Liver (tissue), 9 donors: ENCODE data around the gene TBCD. TPM values are rescaled to one million over a fixed set of nuclear protein-coding genes. Genes with fewer than 3 reads are reported as not detected.

Experiments
- DNase-seq: peaks from one replicate; pipeline ENCODE4 v3.0.0-alpha.2; 2017; ENCODE audit warnings: low spot score
- H3K27ac ChIP-seq, 2 donors: one replicate each; pipeline ENCODE4 v1.7.0; 2013; ENCODE audit warnings: inconsistent platforms in 2 of 2, low read length in 2 of 2, control low read depth in 1 of 2, low read depth in 1 of 2, mild to moderate bottlenecking in 1 of 2
- H3K27me3 ChIP-seq, 4 donors: one replicate each; pipeline versions ENCODE4 v1.6.1 to v1.7.0; 2013; ENCODE audit warnings: low read length in 3 of 4, inconsistent platforms in 1 of 4, mild to moderate bottlenecking in 1 of 4, moderate library complexity in 1 of 4; ENCODE audit not compliant: control insufficient read depth in 4 of 4, insufficient read depth in 4 of 4
- H3K36me3 ChIP-seq, 4 donors: one replicate each; pipeline versions ENCODE4 v1.6.1 to v1.7.0; 2013; ENCODE audit warnings: low read length in 3 of 4, mild to moderate bottlenecking in 3 of 4, low read depth in 1 of 4, moderate library complexity in 1 of 4; ENCODE audit not compliant: control insufficient read depth in 4 of 4, insufficient read depth in 3 of 4
- H3K4me1 ChIP-seq, 4 donors: one replicate each; pipeline versions ENCODE4 v1.6.1 to v1.7.0; 2013; ENCODE audit warnings: low read length in 3 of 4, mild to moderate bottlenecking in 3 of 4, moderate library complexity in 1 of 4; ENCODE audit not compliant: control insufficient read depth in 4 of 4, insufficient read depth in 4 of 4
- H3K4me3 ChIP-seq, 3 donors: one replicate each; pipeline versions ENCODE4 v1.6.1 to v1.7.0; 2013; ENCODE audit warnings: low read length in 3 of 3, control low read depth in 1 of 3, low read depth in 1 of 3, mild to moderate bottlenecking in 1 of 3
- H3K9ac ChIP-seq, 2 donors: one replicate each; pipeline ENCODE4 v1.7.0; 2013; ENCODE audit warnings: low read length in 2 of 2, mild to moderate bottlenecking in 2 of 2, moderate library complexity in 2 of 2, control low read depth in 1 of 2, low read depth in 1 of 2
- H3K9me3 ChIP-seq, 4 donors: one replicate each; pipeline versions ENCODE4 v1.6.1 to v1.7.0; 2013; ENCODE audit warnings: low read length in 3 of 4; ENCODE audit not compliant: control insufficient read depth in 4 of 4
- ATF3 ChIP-seq: IDR thresholded peaks from 2 replicates; pipeline ENCODE4 v1.6.1; 2016; ENCODE audit warnings: antibody characterized with exemption
- CTCF ChIP-seq: fragments of 150-350 bp; IDR thresholded peaks from 2 replicates; pipeline ENCODE4 v1.5.1; 2017; ENCODE audit warnings: improper control_type of control experiment, low read depth, low read length; ENCODE audit not compliant: missing input control
- EGR1 ChIP-seq, 2 donors: IDR thresholded peaks; 2 replicates each; pipeline ENCODE4 v1.6.1; 2016 to 2018; ENCODE audit warnings: antibody characterized with exemption in 2 of 2, low read depth in 2 of 2
- FOXA1 ChIP-seq: IDR thresholded peaks from 2 replicates; pipeline ENCODE4 v1.6.1; 2016; ENCODE audit warnings: antibody characterized with exemption
- FOXA2 ChIP-seq: IDR thresholded peaks from 2 replicates; pipeline ENCODE4 v1.6.1; 2016; ENCODE audit warnings: antibody characterized with exemption
- GABPA ChIP-seq, 2 donors: IDR thresholded peaks in 1 of 2; conservative IDR thresholded peaks in 1 of 2; 2 replicates each; pipeline ENCODE4 v1.6.1; 2016; ENCODE audit warnings: antibody characterized with exemption in 2 of 2, mild to moderate bottlenecking in 1 of 2, moderate library complexity in 1 of 2
- HNF4A ChIP-seq, 2 donors: conservative IDR thresholded peaks; 2 replicates each; pipeline ENCODE4 v1.6.1; 2016; ENCODE audit warnings: antibody characterized with exemption in 2 of 2, mild to moderate bottlenecking in 2 of 2
- HNF4G ChIP-seq: IDR thresholded peaks from 2 replicates; pipeline ENCODE4 v1.6.1; 2016; ENCODE audit warnings: antibody characterized with exemption
- JUND ChIP-seq, 2 donors: IDR thresholded peaks; 2 replicates each; pipeline ENCODE4 v1.6.1; 2016; ENCODE audit warnings: antibody characterized with exemption in 2 of 2
- MAX ChIP-seq: IDR thresholded peaks from 2 replicates; pipeline ENCODE4 v1.6.1; 2016; ENCODE audit warnings: antibody characterized with exemption
- NR2F2 ChIP-seq: IDR thresholded peaks from 2 replicates; pipeline ENCODE4 v1.6.1; 2016; ENCODE audit warnings: antibody characterized with exemption
- RAD21 ChIP-seq, 2 donors: IDR thresholded peaks; 2 replicates each; pipeline ENCODE4 v1.6.1; 2016; ENCODE audit warnings: antibody characterized with exemption in 2 of 2, mild to moderate bottlenecking in 2 of 2
- REST ChIP-seq: IDR thresholded peaks from 2 replicates; pipeline ENCODE4 v1.6.1; 2016; ENCODE audit warnings: antibody characterized with exemption, mild to moderate bottlenecking
- RXRA ChIP-seq, 2 donors: IDR thresholded peaks; 2 replicates each; pipeline ENCODE4 v1.6.1; 2017 to 2018; ENCODE audit warnings: antibody characterized with exemption in 2 of 2, mild to moderate bottlenecking in 1 of 2
- SP1 ChIP-seq: IDR thresholded peaks from 2 replicates; pipeline ENCODE4 v1.6.1; 2018; ENCODE audit warnings: antibody characterized with exemption, mild to moderate bottlenecking
- TAF1 ChIP-seq: conservative IDR thresholded peaks from 2 replicates; pipeline ENCODE4 v1.6.1; 2016; ENCODE audit warnings: antibody characterized with exemption, mild to moderate bottlenecking
- YY1 ChIP-seq: IDR thresholded peaks from 2 replicates; pipeline ENCODE4 v1.6.1; 2016; ENCODE audit warnings: antibody characterized with exemption, mild to moderate bottlenecking
- ZBTB33 ChIP-seq: IDR thresholded peaks from 2 replicates; pipeline ENCODE4 v1.6.1; 2016; ENCODE audit warnings: antibody characterized with exemption
- WGBS: extraction: QIAGEN DNeasy Blood & Tissue Kit; methylation state at CpG from one replicate; pipeline ENCODE4 v1.1.7; 2013; 5-methylcytosine and 5-hydroxymethylcytosine counted together
- polyA plus RNA-seq, 2 donors: library from polyadenylated mRNA; stranded (reverse) in 1 of 2; unstranded in 1 of 2; fragments of 200-250 nt in 1 of 2; fragments of >200 nt in 1 of 2; fragmentation: Nextera tagmentation in 1 of 2; extraction: Ambion mirVana in 1 of 2; gene quantifications; one replicate each; pipeline versions ENCODE4 v1.2.1 to v1.2.3, GENCODE V29; 2013 to 2015
- total RNA-seq, 2 donors: library from RNA; depleted of rRNA; stranded (reverse); fragments of >200 nt; gene quantifications; one replicate each; pipeline ENCODE4 v1.2.3, GENCODE V29; 2014
- donor health status: healthy.
- donor health status: healthy.
- donor health status: healthy.
- donor health status: healthy.
- donor health status: healthy.

TBCD gene
- total and polyA plus RNA-seq, 4 donors, result 29.8 to 42.2 (median 33.0) TPM

- peaks cover 0 to 14% (median 2%) of the 10 kb centered on the region in 4 donors for H3K9me3 ChIP-seq
- no peaks in the 10 kb centered on the region for H3K4me1 ChIP-seq
- H3K27me3 ChIP-seq, result no peaks in the 10 kb centered on the region
- TF ChIP-seq FOXA1, result no peak
- TF ChIP-seq CTCF, result no peak
- TF ChIP-seq JUND (IDR thresholded peaks at IDR 0.05), result no peak
- TF ChIP-seq GABPA (IDR thresholded peaks at IDR 0.05 in 1 of 2, conservative IDR thresholded peaks at IDR 0.05 in 1 of 2), result no peak
- no peak for TF ChIP-seq NR2F2
- no peak for TF ChIP-seq RAD21 (IDR thresholded peaks at IDR 0.05)
- no peak for TF ChIP-seq FOXA2
- no peak for TF ChIP-seq YY1
- TF ChIP-seq ATF3, result no peak
- TF ChIP-seq HNF4A (conservative IDR thresholded peaks at IDR 0.05), result no peak
- TF ChIP-seq MAX, result no peak
- TF ChIP-seq SP1, result no peak
- TF ChIP-seq ZBTB33, result no peak
- TF ChIP-seq HNF4G, result no peak
- TF ChIP-seq REST, result no peak
- TF ChIP-seq RXRA (IDR thresholded peaks at IDR 0.05), result no peak
- no peak for TF ChIP-seq EGR1 (IDR thresholded peaks at IDR 0.05; ENCODE audit: low read depth in 2 of 2)
- TF ChIP-seq TAF1, result no peak
- H3K36me3 ChIP-seq, result peaks cover 3 to 15% (median 11%) of the 10 kb centered on the region in 4 donors
- no peak overlapping the region for H3K27ac ChIP-seq
- H3K4me3 ChIP-seq, result no peak overlapping the region
- H3K9ac ChIP-seq, result no peak overlapping the region
- DNase-seq, result no peak
- WGBS, result 96% methylated on average over 18 of the region's 18 CpGs
Measured at GRCh38 chr17:82948081-82948511, 196.2 kb downstream of the TBCD start.
